GM23338 (cell line): ENCODE measurements around the gene TSR3. TPM values are rescaled to one million over a fixed set of nuclear protein-coding genes. Genes with fewer than 3 reads are reported as not detected.

ENCODE experiments used
- ATAC-seq: fragments of 200-7000 bp; cut with Tn5 transposase; 3 replicates; pipeline ENCODE4 v1.9.1; 2020
- DNase-seq: peaks from one replicate; pipeline ENCODE4 v3.0.0-alpha.2; 2015; ENCODE audit warnings: low spot score
- H2AFZ ChIP-seq: fragments of 200-600 bp; sonication (generic); 2 replicates; pipeline ENCODE4 v1.8.0; 2016; ENCODE audit warnings: antibody characterized with exemption, mild to moderate bottlenecking, moderate library complexity
- H3F3A ChIP-seq: fragments of 200-600 bp; sonication (generic); replicated peaks from 2 replicates; pipeline ENCODE4 v1.8.0; 2017; ENCODE audit warnings: antibody characterized with exemption, mixed run types, low read depth
- H3K27ac ChIP-seq: fragments of 200-600 bp; sonication (generic); 2 replicates; pipeline ENCODE4 v1.6.1; 2016; ENCODE audit warnings: low read depth
- H3K27me3 ChIP-seq: fragments of 200-600 bp; sonication (generic); 2 replicates; pipeline ENCODE4 v1.8.0; 2016; ENCODE audit warnings: mild to moderate bottlenecking, mixed run types, moderate library complexity; ENCODE audit not compliant: insufficient read depth
- H3K36me3 ChIP-seq: fragments of 200-600 bp; sonication (generic); 2 replicates; pipeline ENCODE4 v1.8.0; 2016; ENCODE audit warnings: mild to moderate bottlenecking; ENCODE audit not compliant: insufficient read depth
- H3K4me1 ChIP-seq: fragments of 200-600 bp; sonication (generic); 2 replicates; pipeline ENCODE4 v1.8.0; 2016; ENCODE audit warnings: mild to moderate bottlenecking, moderate library complexity; ENCODE audit not compliant: insufficient read depth
- H3K4me2 ChIP-seq: fragments of 200-600 bp; sonication (generic); 2 replicates; pipeline ENCODE4 v1.7.1; 2017; ENCODE audit warnings: mixed run types
- H3K4me3 ChIP-seq: fragments of 200-600 bp; sonication (generic); 2 replicates; pipeline ENCODE4 v1.6.1; 2016; ENCODE audit warnings: mixed run types
- H3K79me2 ChIP-seq: fragments of 200-600 bp; sonication (generic); replicated peaks from 2 replicates; pipeline ENCODE4 v1.8.0; 2017; ENCODE audit warnings: mild to moderate bottlenecking; ENCODE audit not compliant: insufficient read depth
- H3K9me2 ChIP-seq: fragments of 200-600 bp; sonication (generic); 2 replicates; pipeline ENCODE4 v1.8.0; 2017; ENCODE audit not compliant: insufficient read depth
- H4K20me1 ChIP-seq: fragments of 200-600 bp; sonication (generic); replicated peaks from 2 replicates; pipeline ENCODE4 v1.8.0; 2017; ENCODE audit warnings: mild to moderate bottlenecking; ENCODE audit not compliant: insufficient read depth
- H3K27ac Mint-ChIP-seq: 2 replicates; pipeline ENCODE4 v1.8.0; 2020; ENCODE audit warnings: inconsistent platforms, mild to moderate bottlenecking, moderate library complexity, mixed read lengths
- H3K27me3 Mint-ChIP-seq: 3 replicates; pipeline ENCODE4 v1.8.0; 2022; ENCODE audit warnings: low read depth, mild to moderate bottlenecking, moderate library complexity, mixed read lengths, inconsistent platforms; ENCODE audit not compliant: insufficient read depth, poor library complexity
- H3K36me3 Mint-ChIP-seq: 3 replicates; pipeline ENCODE4 v1.8.0; 2021; ENCODE audit warnings: low read depth, mild to moderate bottlenecking, inconsistent platforms, moderate library complexity, mixed read lengths
- H3K4me1 Mint-ChIP-seq: 3 replicates; pipeline ENCODE4 v1.8.0; 2020; ENCODE audit warnings: mild to moderate bottlenecking, inconsistent platforms, mixed read lengths
- H3K4me3 Mint-ChIP-seq: 3 replicates; pipeline ENCODE4 v1.8.0; 2021; ENCODE audit warnings: moderate library complexity, mild to moderate bottlenecking, inconsistent platforms, mixed read lengths
- H3K9me3 Mint-ChIP-seq: 3 replicates; pipeline ENCODE4 v1.8.0; 2020; ENCODE audit warnings: moderate library complexity, mild to moderate bottlenecking, inconsistent platforms, mixed read lengths
- CREB1 ChIP-seq: fragments of 250-450 bp; sonication (Bioruptor Pico); IDR thresholded peaks from 2 replicates; pipeline ENCODE4 v1.5.0; 2020; ENCODE audit warnings: low read depth, mild to moderate bottlenecking, moderate library complexity
- EZH2 ChIP-seq: fragments of 200-600 bp; sonication (generic); IDR thresholded peaks from one replicate; pipeline ENCODE4 v1.8.0; 2017; ENCODE audit warnings: antibody characterized with exemption, mild to moderate bottlenecking, low read depth; ENCODE audit not compliant: unreplicated experiment
- EZH2phosphoT487 ChIP-seq: fragments of 200-600 bp; sonication (generic); IDR thresholded peaks from one replicate; pipeline ENCODE4 v1.8.1; 2018; ENCODE audit warnings: antibody characterized with exemption; ENCODE audit not compliant: unreplicated experiment
- JUNB ChIP-seq: IDR thresholded peaks from one replicate; pipeline ENCODE4 v1.6.1; 2016; ENCODE audit warnings: antibody characterized with exemption; ENCODE audit not compliant: unreplicated experiment
- NANOG ChIP-seq: IDR thresholded peaks from 2 replicates; pipeline ENCODE4 v1.6.1; 2016; ENCODE audit warnings: antibody characterized with exemption, borderline replicate concordance
- POLR2AphosphoS5 ChIP-seq: IDR thresholded peaks from 2 replicates; pipeline ENCODE4 v1.6.1; 2016; ENCODE audit warnings: antibody characterized with exemption, low read depth
- STAT1 ChIP-seq: IDR thresholded peaks from one replicate; pipeline ENCODE4 v1.6.1; 2016; ENCODE audit warnings: antibody characterized with exemption; ENCODE audit not compliant: unreplicated experiment
- ZNF114 ChIP-seq: fragments of 250-450 bp; sonication (Bioruptor Pico); IDR thresholded peaks from 2 replicates; pipeline ENCODE4 v1.5.0; 2020; ENCODE audit warnings: mild to moderate bottlenecking, moderate library complexity
- ZNF331 ChIP-seq: fragments of 250-450 bp; sonication (Bioruptor Pico); IDR thresholded peaks from 2 replicates; pipeline ENCODE4 v1.5.0; 2020; ENCODE audit warnings: low read depth, mild to moderate bottlenecking, moderate library complexity
- polyA plus RNA-seq: library from polyadenylated mRNA; unstranded; fragments of >200 nt; fragmentation: Nextera tagmentation; extraction: Ambion mirVana; gene quantifications from 2 replicates; pipeline ENCODE4 v1.2.1, GENCODE V29; 2016
- total RNA-seq: library from RNA; depleted of rRNA; stranded (reverse); fragments of >200 nt; shearing (Covaris generic); gene quantifications from 2 replicates; pipeline ENCODE4 v1.2.3, GENCODE V29; 2014
- TF ChIP-seq, protein P1 (sequence below), 2 experiments: fragments of 200-600 bp in 1 of 2; sonication (generic) in 1 of 2; conservative IDR thresholded peaks; 2 replicates each; pipeline versions ENCODE4 v1.5.1 to v1.6.1; 2016 to 2017; ENCODE audit warnings: antibody characterized with exemption in 2 of 2, low read depth in 2 of 2, mild to moderate bottlenecking in 2 of 2, moderate library complexity in 1 of 2
- TF ChIP-seq, protein P2 (sequence below): IDR thresholded peaks from one replicate; pipeline ENCODE4 v1.6.1; 2018; ENCODE audit warnings: antibody characterized with exemption; ENCODE audit not compliant: unreplicated experiment
- TF ChIP-seq, protein P3 (sequence below): IDR thresholded peaks from 2 replicates; pipeline ENCODE4 v1.6.1; 2016; ENCODE audit warnings: antibody characterized with exemption

Gene TSR3
- total and polyA plus RNA-seq, 2 experiments from 2014 or later, result 58.5 to 97.3 TPM

- Mint-ChIP-seq H3K36me3 (no peaks in the 10 kb centered on the region), H3K27me3 (peaks cover 32% of the 10 kb centered on the region), H3K4me1 (peaks cover 5% of the 10 kb centered on the region; the same call in 2 of the 3 replicates), H3K4me3 (no peak overlapping the region), H3K27ac (no peak overlapping the region), H3K9me3 (no peaks in the 10 kb centered on the region)
- Histone ChIP-seq H3K4me1 (no peaks in the 10 kb centered on the region; the same call in 1 of the 2 replicates), H3K9me2 (no peaks in the 10 kb centered on the region), H3K4me3 (no peak overlapping the region), H3K27me3 (peaks cover 25% of the 10 kb centered on the region), H3K4me2 (no peak overlapping the region), H3K79me2 (no peaks in the 10 kb centered on the region), H3K36me3 (no peaks in the 10 kb centered on the region), H2AFZ (no peak overlapping the region), H3F3A (0 out of 2 replicates have a peak, but pooled peaks cover 2% of the 10 kb centered on the region), H4K20me1 (no peaks in the 10 kb centered on the region; the same call in 1 of the 2 replicates), H3K27ac (no peak overlapping the region)
- no peak for TF ChIP-seq CREB1 (CRISPR knock-in tag)
- TF ChIP-seq, protein P1, sequence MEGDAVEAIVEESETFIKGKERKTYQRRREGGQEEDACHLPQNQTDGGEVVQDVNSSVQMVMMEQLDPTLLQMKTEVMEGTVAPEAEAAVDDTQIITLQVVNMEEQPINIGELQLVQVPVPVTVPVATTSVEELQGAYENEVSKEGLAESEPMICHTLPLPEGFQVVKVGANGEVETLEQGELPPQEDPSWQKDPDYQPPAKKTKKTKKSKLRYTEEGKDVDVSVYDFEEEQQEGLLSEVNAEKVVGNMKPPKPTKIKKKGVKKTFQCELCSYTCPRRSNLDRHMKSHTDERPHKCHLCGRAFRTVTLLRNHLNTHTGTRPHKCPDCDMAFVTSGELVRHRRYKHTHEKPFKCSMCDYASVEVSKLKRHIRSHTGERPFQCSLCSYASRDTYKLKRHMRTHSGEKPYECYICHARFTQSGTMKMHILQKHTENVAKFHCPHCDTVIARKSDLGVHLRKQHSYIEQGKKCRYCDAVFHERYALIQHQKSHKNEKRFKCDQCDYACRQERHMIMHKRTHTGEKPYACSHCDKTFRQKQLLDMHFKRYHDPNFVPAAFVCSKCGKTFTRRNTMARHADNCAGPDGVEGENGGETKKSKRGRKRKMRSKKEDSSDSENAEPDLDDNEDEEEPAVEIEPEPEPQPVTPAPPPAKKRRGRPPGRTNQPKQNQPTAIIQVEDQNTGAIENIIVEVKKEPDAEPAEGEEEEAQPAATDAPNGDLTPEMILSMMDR (conservative IDR thresholded peaks at IDR 0.05; ENCODE audit: low read depth in 2 of 2), result peak; percentile 31 to 63
- peak; percentile 67 for DNase-seq
- no peak for ATAC-seq
Measured at GRCh38 chr16:1338119-1338730, 13.5 kb downstream of the TSR3 start.

DNA sequence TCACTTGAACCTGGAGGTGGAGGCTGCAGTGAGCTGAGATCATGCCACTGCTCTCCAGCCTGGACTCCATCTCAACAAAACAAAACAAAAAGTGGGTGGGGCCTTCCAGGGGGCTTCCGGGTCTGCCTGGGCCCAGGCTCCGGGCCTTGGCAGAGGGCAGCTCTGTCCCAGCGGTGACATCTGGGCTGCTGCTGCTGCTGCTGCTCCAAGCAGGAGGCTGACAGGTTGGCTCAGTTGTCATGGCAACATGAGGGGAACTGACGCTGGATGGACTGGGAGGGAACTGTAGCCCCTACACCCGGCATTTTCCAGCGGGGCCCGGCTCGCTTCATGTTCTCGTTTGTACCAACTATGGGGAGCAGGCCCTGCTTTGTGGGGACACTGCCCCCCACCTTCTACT lies 14.2 kb downstream of the TSR3 start:
- H3K4me1 ChIP-seq, result peaks cover 1% of the 10 kb centered on the region; the same call in 1 of the 2 replicates
- Mint-ChIP-seq H3K9me3 (no peaks in the 10 kb centered on the region), H3K27me3 (peaks cover 30% of the 10 kb centered on the region), H3K27ac (no peak overlapping the region), H3K4me1 (peaks cover 5% of the 10 kb centered on the region), H3K36me3 (no peaks in the 10 kb centered on the region), H3K4me3 (no peak overlapping the region)
- peaks cover 33% of the 10 kb centered on the region for H3K27me3 ChIP-seq
- 0 out of 2 replicates have a peak, but pooled peaks cover 2% of the 10 kb centered on the region for H3F3A ChIP-seq
- no peaks in the 10 kb centered on the region for H3K36me3 ChIP-seq
- H3K9me2 ChIP-seq, result no peaks in the 10 kb centered on the region
- H4K20me1 ChIP-seq, result no peaks in the 10 kb centered on the region; the same call in 1 of the 2 replicates
- H3K4me3 ChIP-seq, result no peak overlapping the region
- no peak overlapping the region for H3K27ac ChIP-seq
- H3K4me2 ChIP-seq, result no peak overlapping the region
- H3K79me2 ChIP-seq, result no peaks in the 10 kb centered on the region
- ATAC-seq, result no peak
- DNase-seq, result peak; percentile 62
- no peak overlapping the region for H2AFZ ChIP-seq
- TF ChIP-seq, protein P2, sequence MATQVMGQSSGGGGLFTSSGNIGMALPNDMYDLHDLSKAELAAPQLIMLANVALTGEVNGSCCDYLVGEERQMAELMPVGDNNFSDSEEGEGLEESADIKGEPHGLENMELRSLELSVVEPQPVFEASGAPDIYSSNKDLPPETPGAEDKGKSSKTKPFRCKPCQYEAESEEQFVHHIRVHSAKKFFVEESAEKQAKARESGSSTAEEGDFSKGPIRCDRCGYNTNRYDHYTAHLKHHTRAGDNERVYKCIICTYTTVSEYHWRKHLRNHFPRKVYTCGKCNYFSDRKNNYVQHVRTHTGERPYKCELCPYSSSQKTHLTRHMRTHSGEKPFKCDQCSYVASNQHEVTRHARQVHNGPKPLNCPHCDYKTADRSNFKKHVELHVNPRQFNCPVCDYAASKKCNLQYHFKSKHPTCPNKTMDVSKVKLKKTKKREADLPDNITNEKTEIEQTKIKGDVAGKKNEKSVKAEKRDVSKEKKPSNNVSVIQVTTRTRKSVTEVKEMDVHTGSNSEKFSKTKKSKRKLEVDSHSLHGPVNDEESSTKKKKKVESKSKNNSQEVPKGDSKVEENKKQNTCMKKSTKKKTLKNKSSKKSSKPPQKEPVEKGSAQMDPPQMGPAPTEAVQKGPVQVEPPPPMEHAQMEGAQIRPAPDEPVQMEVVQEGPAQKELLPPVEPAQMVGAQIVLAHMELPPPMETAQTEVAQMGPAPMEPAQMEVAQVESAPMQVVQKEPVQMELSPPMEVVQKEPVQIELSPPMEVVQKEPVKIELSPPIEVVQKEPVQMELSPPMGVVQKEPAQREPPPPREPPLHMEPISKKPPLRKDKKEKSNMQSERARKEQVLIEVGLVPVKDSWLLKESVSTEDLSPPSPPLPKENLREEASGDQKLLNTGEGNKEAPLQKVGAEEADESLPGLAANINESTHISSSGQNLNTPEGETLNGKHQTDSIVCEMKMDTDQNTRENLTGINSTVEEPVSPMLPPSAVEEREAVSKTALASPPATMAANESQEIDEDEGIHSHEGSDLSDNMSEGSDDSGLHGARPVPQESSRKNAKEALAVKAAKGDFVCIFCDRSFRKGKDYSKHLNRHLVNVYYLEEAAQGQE, result no peak
- TF ChIP-seq JUNB (no peak), EZH2 (no peak), ZNF114 (CRISPR knock-in tag) (no peak), EZH2phosphoT487 (no peak), ZNF331 (no peak), POLR2AphosphoS5 (no peak), NANOG (no peak), CREB1 (CRISPR knock-in tag) (no peak), STAT1 (no peak)
- TF ChIP-seq, protein P3, sequence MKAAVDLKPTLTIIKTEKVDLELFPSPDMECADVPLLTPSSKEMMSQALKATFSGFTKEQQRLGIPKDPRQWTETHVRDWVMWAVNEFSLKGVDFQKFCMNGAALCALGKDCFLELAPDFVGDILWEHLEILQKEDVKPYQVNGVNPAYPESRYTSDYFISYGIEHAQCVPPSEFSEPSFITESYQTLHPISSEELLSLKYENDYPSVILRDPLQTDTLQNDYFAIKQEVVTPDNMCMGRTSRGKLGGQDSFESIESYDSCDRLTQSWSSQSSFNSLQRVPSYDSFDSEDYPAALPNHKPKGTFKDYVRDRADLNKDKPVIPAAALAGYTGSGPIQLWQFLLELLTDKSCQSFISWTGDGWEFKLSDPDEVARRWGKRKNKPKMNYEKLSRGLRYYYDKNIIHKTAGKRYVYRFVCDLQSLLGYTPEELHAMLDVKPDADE, result no peak
- TF ChIP-seq, protein P1 (conservative IDR thresholded peaks at IDR 0.05; ENCODE audit: low read depth in 2 of 2), result no peak
